K562 (cell line): ENCODE results near the gene RBM34. TPM values are rescaled to one million over a fixed set of nuclear protein-coding genes. Genes with fewer than 3 reads are reported as not detected.

Experiments used
- ATAC-seq: fragments of 200-7000 bp; cut with Tn5 transposase; 3 replicates; pipeline ENCODE4 v1.9.1; 2020; ENCODE audit warnings: moderate library complexity
- BruUV-seq: library from RNA; stranded (reverse); fragments of 400-500 nt; replicated peaks from 2 replicates; lab custom pipeline; 2021; lab: Mats Ljungman, UMichigan
- CTCF ChIA-PET: fragments of 300-600 bp; formaldehyde crosslinking; extraction: SDS; loops from one replicate; lab custom pipeline; 2021; ENCODE audit warnings: low intra/inter-chr PET ratio; lab: Yijun Ruan, JAX
- POLR2A ChIA-PET: fragments of 300-600, 350-650 bp; sonication (Branson Sonifier 250); formaldehyde crosslinking; extraction: SDS; loops from one replicate; lab custom pipeline; 2021; ENCODE audit warnings: antibody characterized with exemption, inconsistent platforms; lab: Yijun Ruan, JAX
- DNase-seq, 4 experiments: peaks; one replicate each; pipeline versions ENCODE4 v3.0.0 to v3.0.0-alpha.2; 2011 to 2018; ENCODE audit warnings: low spot score in 3 of 4, mixed read lengths in 3 of 4; ENCODE audit errors: extremely low read depth in 1 of 4
- FAIRE-seq: peaks from 2 replicates; lab custom pipeline; 2011; peaks lifted over from hg19 to GRCh38; lab: Jason Lieb, UNC
- H2AFZ ChIP-seq: 2 replicates; pipeline ENCODE4 v1.6.0; 2011; ENCODE audit warnings: low read depth, low read length, control low read depth, inconsistent platforms
- H3K27ac ChIP-seq: fragments of 200-600 bp; 3 replicates; pipeline ENCODE4 v1.8.0; 2011; ENCODE audit warnings: low read depth, mild to moderate bottlenecking, control low read depth, inconsistent platforms, low read length, moderate library complexity, mixed read lengths; ENCODE audit errors: extremely low read depth
- H3K27me3 ChIP-seq, 2 experiments: fragments of 300-600 bp in 1 of 2; 2 replicates in 1 of 2; 3 replicates in 1 of 2; pipeline versions ENCODE4 v1.6.0 to v1.8.0; 2011; ENCODE audit warnings: inconsistent platforms in 2 of 2, low read length in 2 of 2, mild to moderate bottlenecking in 1 of 2, mixed read lengths in 1 of 2, moderate library complexity in 1 of 2; ENCODE audit not compliant: control insufficient read depth in 2 of 2, insufficient read depth in 2 of 2
- H3K36me3 ChIP-seq: fragments of 300-600 bp; 3 replicates; pipeline ENCODE4 v1.8.0; 2011; ENCODE audit warnings: mild to moderate bottlenecking, low read length, inconsistent platforms; ENCODE audit not compliant: control insufficient read depth, insufficient read depth
- H3K4me1 ChIP-seq, 2 experiments: fragments of 200-600 bp in 1 of 2; replicated peaks in 1 of 2; 2 replicates in 1 of 2; 3 replicates in 1 of 2; pipeline versions ENCODE4 v1.5.1 to v1.8.0; 2011; ENCODE audit warnings: inconsistent platforms in 2 of 2, low read length in 2 of 2, mild to moderate bottlenecking in 1 of 2, mixed read lengths in 1 of 2, moderate library complexity in 1 of 2; ENCODE audit not compliant: control insufficient read depth in 2 of 2, insufficient read depth in 2 of 2
- H3K4me2 ChIP-seq: 2 replicates; pipeline ENCODE4 v1.6.1; 2011; ENCODE audit warnings: low read length, control low read depth, inconsistent platforms, mixed read lengths; ENCODE audit not compliant: insufficient read depth
- H3K4me3 ChIP-seq: fragments of 200-600 bp; sonication (generic), shearing (Covaris generic); 2 replicates; pipeline ENCODE4 v1.5.1; 2016; ENCODE audit warnings: control low read depth, inconsistent platforms
- H3K79me2 ChIP-seq: fragments of 200-600 bp; 3 replicates; pipeline ENCODE4 v1.8.0; 2011; ENCODE audit warnings: low read length, inconsistent platforms; ENCODE audit not compliant: control insufficient read depth, insufficient read depth
- H3K9ac ChIP-seq, 2 experiments: 2 replicates each; pipeline versions ENCODE4 v1.6.0 to v1.6.1; 2011; ENCODE audit warnings: low read depth in 2 of 2, low read length in 2 of 2, control low read depth in 1 of 2, inconsistent platforms in 1 of 2, mild to moderate bottlenecking in 1 of 2, mixed read lengths in 1 of 2; ENCODE audit not compliant: insufficient read depth in 1 of 2
- H3K9me1 ChIP-seq: one replicate; pipeline ENCODE4 v1.6.0; 2011; ENCODE audit warnings: inconsistent platforms, mild to moderate bottlenecking, low read length, moderate library complexity; ENCODE audit not compliant: control insufficient read depth, insufficient read depth
- H3K9me3 ChIP-seq: replicated peaks from 2 replicates; pipeline ENCODE4 v1.5.1; 2011; ENCODE audit warnings: low read depth, low read length, inconsistent platforms; ENCODE audit not compliant: control insufficient read depth, insufficient read depth
- H4K20me1 ChIP-seq: replicated peaks from 2 replicates; pipeline ENCODE4 v1.6.1; 2011; ENCODE audit warnings: low read length, inconsistent platforms, mixed read lengths; ENCODE audit not compliant: control insufficient read depth, insufficient read depth
- HMG20A ChIP-seq: fragments of 450-650 bp; formaldehyde crosslinking; conservative IDR thresholded peaks from 2 replicates; pipeline ENCODE4 v1.4.0; 2020; ENCODE audit warnings: mild to moderate bottlenecking, mixed read lengths
- IRF9 ChIP-seq: fragments of 450-650 bp; IDR thresholded peaks from 2 replicates; pipeline ENCODE4 v1.6.1; 2016; ENCODE audit warnings: missing biosample characterization, missing genetic modification characterization
- MGA ChIP-seq: fragments of 450-650 bp; IDR thresholded peaks from 2 replicates; pipeline ENCODE4 v1.6.1; 2016; ENCODE audit warnings: mild to moderate bottlenecking, moderate library complexity
- TRIM25 ChIP-seq: fragments of 450-650 bp; IDR thresholded peaks from 2 replicates; pipeline ENCODE4 v1.7.0; 2016; ENCODE audit warnings: borderline replicate concordance
- WGBS: fragments of 100-300 bp; shearing (Covaris generic); methylation state at CpG from one replicate; pipeline ENCODE4 v1.1.6; 2016; ENCODE audit warnings: low coverage, mixed read lengths; ENCODE audit not compliant: insufficient coverage; ENCODE audit errors: missing lambda C conversion rate; 5-methylcytosine and 5-hydroxymethylcytosine counted together
- in situ Hi-C: fragments of 300-500 bp; cut with MboI; formaldehyde crosslinking; loops from 4 replicates; pipeline ENCODE4 v1.15.0; 2018; ENCODE audit warnings: inconsistent platforms, mixed read lengths
- intact Hi-C: fragments of 100-400 bp; cut with micrococcal nuclease; formaldehyde crosslinking; loops from 2 replicates; pipeline ENCODE4 v1.14.2; 2022
- polyA plus RNA-seq, 8 experiments: library from polyadenylated mRNA; depleted of rRNA in 4 of 8; stranded (reverse) in 5 of 8; unstranded in 3 of 8; fragments of >200 nt; fragmentation: Nextera tagmentation in 2 of 8; fragmentation: Illumina TruSeq in 1 of 8; extraction: Ambion mirVana in 2 of 8; extraction: Trizol in 1 of 8; gene quantifications; 2 replicates each; pipeline versions ENCODE4 v1.2.1 to v1.2.3, GENCODE V29; 2011 to 2014; ENCODE audit warnings: inconsistent platforms in 1 of 8, missing spikeins in 1 of 8
- total RNA-seq, 7 experiments: library from RNA; depleted of rRNA in 6 of 7; stranded (reverse); fragments of >200 nt in 6 of 7; fragmentation: Illumina TruSeq in 2 of 7; extraction: Trizol in 2 of 7; gene quantifications; 2 replicates each; pipeline versions ENCODE4 v1.2.1 to v1.2.3, GENCODE V29; 2011 to 2021; ENCODE audit warnings: low replicate concordance in 1 of 7

Gene RBM34
- total and polyA plus RNA-seq, 9 of the 15 experiments (the other 6 are each of a cell fraction or from before 2014, with no cell fraction given): 64.0 to 178 (median 124) TPM

- CTCF ChIA-PET: no interaction called here
- Histone ChIP-seq H3K79me2 (peaks cover 21% of the 10 kb centered on the region), H3K27ac (no peak overlapping the region), H3K4me2 (no peak overlapping the region), H2AFZ (no peak overlapping the region), H3K27me3 (no peaks in the 10 kb centered on the region), H3K9me1 (no peaks in the 10 kb centered on the region), H3K36me3 (peaks cover 62% of the 10 kb centered on the region), H3K4me3 (no peak overlapping the region), H3K4me1 (peaks cover 3% of the 10 kb centered on the region in 2 experiments; a peak in 4 of 5 replicates), H3K9me3 (no peaks in the 10 kb centered on the region), H3K9ac (no peak overlapping the region), H4K20me1 (peaks cover 4% of the 10 kb centered on the region; the same call in 1 of the 2 replicates)
- in situ Hi-C loops: no loop called here
- WGBS: 51% methylated on average over 6 of the region's 6 CpGs
- FAIRE-seq: no peak
- no peak for ATAC-seq
- intact Hi-C loops: no loop called here
- no TSS peak for BruUV-seq
- no peak for DNase-seq
- POLR2A ChIA-PET: interaction anchor here (1.2 to 2.8 kb wide), 3 partner anchors 9 to 24 kb away, joined by 3 to 13 read pairs (median 5); no protein-coding TSS in a partner anchor
- TF ChIP-seq TRIM25 (no peak), MGA (no peak), HMG20A (CRISPR knock-in tag) (no peak), IRF9 (tag) (no peak)
These were observed 29.1 kb downstream of the RBM34 start for GRCh38 chr1:235131961-235132360.
